Inflammatory macrophage treated with lipopolysaccharide for 4 hours (primary cell): ENCODE data around the gene PDIA4.
"Not testable (repeated sequence)": the region's sequence is repeated elsewhere in the genome, so short reads cannot be mapped to it uniquely, and the experiment has no call there.

Experiments used
- DNase-seq: peaks from one replicate; pipeline ENCODE4 v3.0.0-alpha.2; 2020

The PDIA4 gene

GRCh38 chr7:149030439-149030838 lies 2.1 kb upstream of the PDIA4 start:
- not testable (repeated sequence) for DNase-seq

GRCh38 chr7:149027611-149028345 lies 527 bp downstream of the PDIA4 start:
- no peak for DNase-seq

GRCh38 chr7:149027055-149027454 lies 1.2 kb downstream of the PDIA4 start:
- DNase-seq: peak; percentile 45

- no peak for DNase-seq
Observed at GRCh38 chr7:149023662-149024061, 4.6 kb downstream of the PDIA4 start.

GRCh38 chr7:149022756-149023360 lies 5.4 kb downstream of the PDIA4 start:
- peak; percentile 8 for DNase-seq

- no peak for DNase-seq
Observed at GRCh38 chr7:149021725-149022062, 6.6 kb downstream of the PDIA4 start.

- no peak for DNase-seq
Observed at GRCh38 chr7:149020483-149020882, 7.8 kb downstream of the PDIA4 start.

GRCh38 chr7:149016876-149017275 lies 11.4 kb downstream of the PDIA4 start:
- DNase-seq: no peak

GRCh38 chr7:149014309-149014708 lies 14.0 kb downstream of the PDIA4 start:
- DNase-seq: no peak

- no peak for DNase-seq
Observed at GRCh38 chr7:149013876-149014275, 14.4 kb downstream of the PDIA4 start.

GRCh38 chr7:149012730-149013129 lies 15.6 kb downstream of the PDIA4 start:
- not testable (repeated sequence) for DNase-seq

GRCh38 chr7:149011491-149011890 lies 16.8 kb downstream of the PDIA4 start:
- no peak for DNase-seq

GRCh38 chr7:149010451-149010850 lies 17.9 kb downstream of the PDIA4 start:
- no peak for DNase-seq

GRCh38 chr7:149009527-149009926 lies 18.8 kb downstream of the PDIA4 start:
- DNase-seq: no peak

GRCh38 chr7:149007611-149008010 lies 20.7 kb downstream of the PDIA4 start:
- no peak for DNase-seq

- no peak for DNase-seq
Observed at GRCh38 chr7:149007146-149007545, 21.2 kb downstream of the PDIA4 start.

- DNase-seq: no peak
Observed at GRCh38 chr7:149006345-149006725, 22.0 kb downstream of the PDIA4 start.

- peak; percentile 75 for DNase-seq
Observed at GRCh38 chr7:149005427-149006344, 22.6 kb downstream of the PDIA4 start.

GRCh38 chr7:149004405-149005370 lies 23.6 kb downstream of the PDIA4 start:
- DNase-seq: no peak

GRCh38 chr7:149003560-149004305 lies 24.6 kb downstream of the PDIA4 start:
- DNase-seq: no peak

- DNase-seq: no peak
Observed at GRCh38 chr7:149003018-149003417, 25.3 kb downstream of the PDIA4 start.

GRCh38 chr7:149002604-149003003 lies 25.7 kb downstream of the PDIA4 start:
- no peak for DNase-seq
